ENCODE measurements around the gene COL15A1.
A peak's percentile ranks its signal among the peaks of the same experiment; 100 is the strongest.

COL15A1 gene

GRCh38 chr9:98974106-98974505 lies 30.4 kb downstream of the COL15A1 start:
- DNase-seq: no peak

DNA sequence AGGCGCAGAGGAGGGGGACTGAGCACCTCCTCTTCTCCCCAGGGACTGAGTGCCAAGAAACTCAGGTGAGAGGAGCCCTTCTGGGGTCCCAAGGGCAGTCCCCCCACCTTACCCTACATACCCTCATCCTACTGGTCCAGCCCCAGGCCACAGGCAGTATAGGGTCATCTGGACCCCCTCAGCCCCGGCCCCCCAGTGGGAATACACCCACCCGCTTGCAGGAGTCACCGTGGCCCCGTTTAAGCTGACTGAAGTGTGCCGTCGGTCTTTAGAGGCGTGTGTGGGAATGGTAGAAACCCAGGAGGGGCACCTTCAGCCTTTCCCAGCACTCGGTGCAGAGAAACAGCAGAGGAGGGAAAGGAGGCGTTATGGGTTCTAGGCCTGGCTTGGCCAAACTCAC lies 30.8 kb downstream of the COL15A1 start:
- no peak for DNase-seq

GRCh38 chr9:98974994-98975712 lies 31.4 kb downstream of the COL15A1 start:
- DNase-seq: peak; percentile 33 to 68 (median 63)

GRCh38 chr9:98975838-98976237 lies 32.1 kb downstream of the COL15A1 start:
- no peak for DNase-seq

DNA sequence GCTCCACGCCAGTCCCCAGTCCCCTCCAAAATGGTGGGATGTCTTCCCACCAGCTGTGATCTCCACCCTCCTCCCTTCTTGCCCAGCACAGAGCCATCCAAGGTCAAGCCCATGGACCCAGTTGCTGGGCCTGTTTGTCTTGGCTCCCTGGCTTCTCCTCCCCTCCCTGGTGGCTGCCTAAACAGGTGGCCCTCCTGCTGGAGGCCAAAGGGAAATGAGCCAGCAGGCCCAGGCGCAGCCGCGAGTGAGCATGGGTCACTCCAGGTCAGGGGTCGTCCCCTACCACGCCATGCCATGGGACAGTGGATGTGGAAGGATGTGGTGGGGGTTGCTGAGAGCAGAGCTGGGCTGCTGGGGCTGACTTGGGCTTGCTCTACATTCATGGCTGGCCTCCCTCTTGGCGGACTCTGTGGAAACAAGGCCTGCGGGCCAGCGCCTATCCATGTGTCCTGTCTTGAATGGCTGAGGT lies 33.6 kb downstream of the COL15A1 start:
- no peak for DNase-seq

GRCh38 chr9:98977813-98978212 lies 34.1 kb downstream of the COL15A1 start:
- DNase-seq: no peak

- DNase-seq: peak in 1 of 3 experiments; percentile 14
These were observed 34.5 kb downstream of the COL15A1 start for GRCh38 chr9:98978231-98978681.

DNA sequence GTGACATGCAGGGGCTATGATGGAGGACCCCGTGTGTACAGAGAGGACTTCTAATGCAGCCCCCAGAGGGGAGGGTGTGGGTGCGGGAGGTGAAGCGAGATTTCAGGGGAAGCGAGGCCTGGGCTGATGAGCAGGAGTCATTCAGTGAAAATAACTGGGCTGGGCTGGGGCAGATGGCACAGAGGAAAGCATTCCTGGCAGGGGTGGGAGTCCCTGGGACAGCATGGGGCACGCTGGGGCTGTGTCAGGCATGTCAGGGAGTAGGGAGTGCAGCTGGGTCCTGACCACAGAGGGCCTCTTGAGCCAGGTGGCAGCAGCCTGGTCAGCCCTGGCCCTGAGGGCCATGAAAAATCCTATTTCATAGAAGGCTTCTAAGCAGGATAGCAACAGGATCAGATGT lies 36.6 kb downstream of the COL15A1 start:
- no peak for DNase-seq

- no peak for DNase-seq
These were observed 39.9 kb downstream of the COL15A1 start for GRCh38 chr9:98983295-98984268.

DNA sequence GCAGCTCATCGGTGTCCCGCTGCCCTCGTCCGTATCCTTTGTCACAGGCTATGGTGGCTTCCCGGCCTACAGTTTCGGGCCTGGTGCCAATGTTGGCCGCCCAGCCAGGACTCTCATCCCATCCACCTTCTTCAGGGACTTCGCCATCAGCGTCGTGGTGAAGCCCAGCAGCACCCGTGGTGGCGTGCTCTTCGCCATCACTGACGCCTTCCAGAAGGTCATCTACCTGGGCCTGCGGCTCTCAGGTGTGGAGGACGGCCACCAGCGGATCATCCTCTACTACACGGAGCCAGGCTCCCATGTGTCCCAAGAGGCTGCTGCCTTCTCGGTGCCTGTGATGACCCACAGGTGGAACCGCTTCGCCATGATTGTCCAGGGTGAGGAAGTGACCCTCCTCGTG lies 41.9 kb downstream of the COL15A1 start:
- DNase-seq: no peak

- DNase-seq: no peak
These were observed 43.4 kb downstream of the COL15A1 start for GRCh38 chr9:98986866-98987651.

- peak in 1 of 3 experiments; percentile 42 for DNase-seq
These were observed 45.6 kb downstream of the COL15A1 start for GRCh38 chr9:98989036-98990000.

GRCh38 chr9:98990181-98990870 lies 46.6 kb downstream of the COL15A1 start:
- no peak for DNase-seq

DNA sequence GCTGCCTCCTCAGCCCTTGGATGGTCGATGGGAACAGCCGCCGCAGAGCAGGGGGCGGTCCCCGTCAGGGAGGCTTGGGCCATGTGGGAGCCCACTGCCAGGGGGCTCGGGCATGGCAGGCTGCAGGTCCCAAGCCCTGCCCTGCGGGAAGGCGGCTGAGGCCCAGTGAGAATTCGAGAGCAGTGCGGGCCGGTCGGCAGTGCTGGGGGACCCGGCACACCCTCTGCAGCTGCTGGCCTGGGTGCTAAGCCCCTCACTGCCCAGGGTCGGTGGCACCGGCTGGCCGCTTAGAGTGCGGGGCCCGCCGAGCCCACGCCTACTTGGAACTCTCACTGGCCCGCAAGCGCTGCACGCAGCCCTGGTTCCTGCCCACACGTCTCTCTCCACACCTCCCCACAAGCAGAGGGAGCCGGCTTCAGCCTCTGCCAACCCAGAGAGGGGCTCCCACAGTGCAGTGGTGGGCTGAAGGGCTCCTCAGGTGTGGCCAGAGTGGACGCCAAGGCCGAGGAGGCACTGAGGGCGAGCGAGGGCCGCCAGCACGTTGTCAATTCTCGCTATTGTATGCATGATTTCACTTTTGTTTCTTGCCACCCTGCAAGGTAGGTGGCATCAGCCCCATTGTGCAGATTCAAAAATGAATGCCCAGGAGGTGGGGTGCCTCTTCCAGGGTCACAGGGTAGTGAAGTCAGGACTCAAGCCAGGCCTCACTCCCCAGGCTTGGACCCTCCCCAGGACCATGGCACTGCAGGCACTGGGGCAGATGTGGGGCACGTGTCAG lies 48.6 kb downstream of the COL15A1 start:
- no peak for DNase-seq

DNA sequence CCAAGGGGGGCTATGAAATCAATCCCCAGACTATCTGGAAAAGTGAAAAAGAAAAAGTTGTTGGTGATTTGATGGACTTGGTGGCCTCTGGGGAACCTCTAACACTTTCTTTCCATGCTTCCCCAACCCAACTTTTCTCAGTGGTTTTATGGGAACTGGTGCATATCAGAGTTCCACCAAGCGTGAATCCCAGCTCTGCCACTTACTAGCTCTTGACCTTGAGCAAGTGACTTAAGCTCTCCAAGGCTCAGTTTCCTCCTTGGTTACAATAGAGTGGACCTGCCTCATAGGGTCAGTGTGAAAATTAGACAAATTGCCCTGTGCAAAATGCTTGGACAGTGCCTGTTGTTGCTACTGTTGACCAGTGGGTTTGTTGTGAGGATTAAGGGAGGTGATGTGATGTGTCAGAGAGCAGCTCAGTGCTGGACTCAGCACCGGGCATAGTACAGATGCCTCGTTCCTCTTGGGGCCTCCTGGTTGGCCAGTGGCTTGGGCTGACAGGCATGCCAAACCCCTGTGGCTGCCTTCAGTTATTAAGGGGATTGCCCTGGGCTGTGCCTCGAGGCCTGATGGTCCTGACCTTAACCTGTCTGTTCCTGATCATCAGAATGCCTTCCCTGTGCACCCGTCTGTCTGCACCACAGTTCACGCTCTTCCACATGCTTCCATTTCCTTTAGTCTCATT lies 49.3 kb downstream of the COL15A1 start:
- no peak for DNase-seq

GRCh38 chr9:98993570-98993945 lies 49.9 kb downstream of the COL15A1 start:
- no peak for DNase-seq

- DNase-seq: no peak
These were observed 50.7 kb downstream of the COL15A1 start for GRCh38 chr9:98994172-98995058.

DNA sequence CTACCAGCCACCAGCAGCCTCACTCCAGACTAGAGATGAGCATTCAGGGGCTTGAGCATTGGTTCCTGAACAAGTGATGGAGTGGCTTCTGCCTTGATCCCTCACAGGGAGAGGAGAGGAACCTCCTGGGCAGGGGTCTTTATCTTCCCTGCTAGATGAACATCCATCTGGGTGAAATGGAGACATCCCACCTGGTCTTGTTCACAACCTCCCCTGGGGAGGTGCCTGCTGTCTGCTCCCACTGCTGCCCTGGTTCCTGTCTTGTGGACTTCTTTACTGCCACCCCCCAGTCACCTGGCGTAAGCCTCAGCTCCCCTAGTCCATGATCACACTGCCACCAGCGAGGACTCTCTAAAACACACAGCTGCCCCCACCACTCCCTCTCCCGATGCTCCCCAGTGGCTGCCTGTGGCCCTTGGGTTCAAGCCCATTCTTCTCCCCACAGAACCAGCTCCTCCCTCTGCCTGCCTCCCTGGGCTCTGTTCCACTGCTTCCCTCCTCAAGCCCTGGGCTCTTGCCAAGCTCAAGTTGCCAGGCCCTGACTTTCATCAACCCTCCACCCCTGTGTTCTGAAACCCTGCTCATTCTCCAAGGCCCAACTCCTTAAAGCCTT lies 51.5 kb downstream of the COL15A1 start:
- no peak for DNase-seq

All from NCI-H1417 (cell line).